HG03025 (cell line): ENCODE data around the gene MTRFR.
"Not testable (repeated sequence)": the region's sequence is repeated elsewhere in the genome, so short reads cannot be mapped to it uniquely, and the experiment has no call there.

Experiments used
- ATAC-seq: cut with Tn5 transposase; IDR thresholded peaks from one replicate; pipeline ENCODE4 v1.9.1; 2021; ENCODE audit warnings: mild to moderate bottlenecking, moderate library complexity; ENCODE audit not compliant: unreplicated experiment, low FRiP score

Gene MTRFR

GRCh38 chr12:123248996-123249741, 15.9 kb downstream of the MTRFR start:
- not testable (repeated sequence) for ATAC-seq

DNA sequence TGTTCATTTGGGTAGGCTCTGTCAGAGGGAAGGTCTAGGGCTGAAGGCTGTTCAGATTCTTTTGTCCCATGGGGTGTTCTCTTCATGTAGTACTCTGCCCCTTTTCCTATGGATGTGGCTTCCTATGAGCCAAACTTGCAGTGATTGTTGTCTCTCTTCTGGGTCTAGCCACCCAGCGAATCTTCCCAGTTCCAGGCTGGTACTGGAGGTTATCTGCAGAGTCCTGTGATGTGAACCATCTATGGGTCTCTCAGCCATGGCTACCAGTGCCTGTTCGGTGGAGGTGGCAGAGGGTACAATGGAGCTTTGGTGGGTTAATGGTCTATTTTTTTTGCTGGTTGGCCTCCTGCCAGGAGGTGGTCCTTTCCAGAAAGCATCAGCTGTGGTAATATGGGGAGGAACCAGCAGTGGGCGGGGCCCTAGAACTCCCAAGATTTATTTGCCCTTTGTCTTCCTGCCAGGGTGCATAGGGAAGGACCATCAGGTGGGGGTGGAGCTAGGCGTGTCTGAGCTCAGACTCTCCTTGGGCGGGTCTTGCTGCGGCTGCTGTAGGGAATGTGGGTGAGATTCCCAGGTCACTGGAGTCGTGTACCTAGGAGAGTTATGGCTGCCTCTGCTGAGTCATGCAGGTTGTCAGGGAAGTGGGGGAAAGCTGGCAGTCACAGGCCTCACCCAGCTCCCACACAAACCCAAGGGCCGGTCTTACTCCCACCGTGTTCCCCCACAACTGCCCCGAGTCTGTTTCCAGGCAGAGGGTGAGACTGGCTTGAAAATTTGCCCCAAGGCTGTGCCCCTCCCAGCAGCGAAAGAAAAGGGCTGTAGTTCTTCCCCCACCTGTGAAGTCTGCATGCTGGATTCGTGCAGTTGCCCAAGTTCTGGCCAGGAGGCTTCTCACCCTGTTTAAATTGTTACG, 17.5 kb downstream of the MTRFR start:
- no peak for ATAC-seq

DNA sequence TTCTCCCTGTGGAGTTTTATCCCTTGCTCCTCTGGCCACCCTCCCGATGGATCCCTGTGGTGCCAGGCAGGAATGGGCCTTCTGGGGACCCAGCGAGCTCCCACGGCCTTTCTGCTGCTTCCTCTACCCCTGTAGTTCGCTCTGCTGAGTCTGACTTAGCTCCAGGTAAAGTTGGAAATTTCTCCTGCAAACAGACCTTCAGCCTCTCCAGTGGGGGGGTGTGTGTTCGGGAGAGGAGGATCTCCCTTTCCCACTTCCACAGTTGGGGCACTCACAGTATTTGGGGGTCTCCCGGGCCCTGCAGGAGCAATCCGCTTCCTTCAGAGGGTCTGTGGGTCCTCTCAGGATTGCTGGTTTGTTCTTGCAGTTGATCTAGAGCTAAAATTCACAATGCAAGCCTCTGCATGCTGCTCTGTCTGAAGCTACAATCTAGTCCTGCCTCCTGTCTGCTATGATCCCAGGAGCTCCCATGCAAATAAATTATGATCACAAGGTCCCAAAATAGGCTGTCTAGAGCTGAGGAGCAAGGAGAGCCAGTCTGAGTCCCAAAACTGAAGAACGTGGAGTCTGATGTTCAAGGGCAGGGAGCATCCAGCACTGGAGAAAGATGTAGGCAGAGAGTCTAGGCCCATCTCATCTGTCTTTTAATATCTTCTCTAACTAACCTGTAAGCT, 18.3 kb downstream of the MTRFR start:
- ATAC-seq, result no peak

DNA sequence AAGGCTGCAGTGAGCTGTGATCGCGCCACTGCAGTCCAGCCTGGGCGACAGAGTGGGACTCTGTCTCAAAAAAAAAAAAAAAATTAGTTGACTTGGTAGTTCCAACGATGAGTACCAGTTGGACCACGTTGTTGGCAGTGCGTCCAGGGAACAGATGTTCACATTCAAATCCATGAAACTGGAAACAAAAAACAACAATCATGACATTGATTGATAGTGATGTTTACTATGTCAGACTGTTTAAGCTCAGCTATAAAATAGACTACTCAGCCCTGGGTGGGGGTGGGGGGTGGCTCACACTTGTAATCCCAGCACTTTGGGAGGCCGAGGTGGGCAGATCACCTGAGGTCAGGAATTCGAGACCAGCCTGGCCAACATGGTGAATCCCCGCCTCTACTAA, 19.1 kb downstream of the MTRFR start:
- ATAC-seq, result not testable (repeated sequence)

DNA sequence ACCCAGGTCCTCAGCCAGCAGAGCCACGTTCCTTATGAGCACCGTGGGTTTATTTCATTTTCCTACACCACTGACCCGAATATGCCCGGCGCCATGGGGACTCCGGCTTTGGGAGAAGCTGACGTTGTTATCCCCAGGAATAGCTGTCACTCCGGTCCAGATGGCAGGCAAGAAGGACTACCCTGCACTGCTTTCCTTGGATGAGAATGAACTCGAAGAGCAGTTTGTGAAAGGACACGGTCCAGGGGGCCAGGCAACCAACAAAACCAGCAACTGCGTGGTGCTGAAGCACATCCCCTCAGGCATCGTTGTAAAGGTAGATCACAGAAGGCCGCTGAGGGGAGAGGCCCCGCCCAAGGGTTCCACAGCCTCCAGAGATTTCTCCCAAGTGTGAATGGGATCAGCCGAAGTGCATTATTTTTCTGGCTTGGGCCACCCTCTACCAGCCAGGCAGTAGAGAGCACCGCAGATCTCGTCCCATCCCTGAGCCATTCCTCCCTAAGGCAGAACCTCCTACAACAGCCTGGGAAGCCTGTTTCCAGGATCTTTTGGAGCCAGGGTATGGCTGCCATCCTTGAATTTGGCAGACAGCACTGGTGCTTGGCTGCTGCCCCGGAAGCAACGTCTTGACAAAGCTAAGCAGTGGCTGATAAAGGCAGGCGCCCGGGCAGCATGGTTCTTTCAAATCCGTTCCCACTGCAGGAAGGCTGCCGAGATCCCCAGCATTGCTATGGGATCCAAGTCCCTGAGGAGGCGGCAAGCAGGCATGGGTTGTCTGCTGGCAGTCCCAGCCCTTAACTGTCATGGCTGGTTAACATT, 20.6 kb downstream of the MTRFR start:
- no peak for ATAC-seq

DNA sequence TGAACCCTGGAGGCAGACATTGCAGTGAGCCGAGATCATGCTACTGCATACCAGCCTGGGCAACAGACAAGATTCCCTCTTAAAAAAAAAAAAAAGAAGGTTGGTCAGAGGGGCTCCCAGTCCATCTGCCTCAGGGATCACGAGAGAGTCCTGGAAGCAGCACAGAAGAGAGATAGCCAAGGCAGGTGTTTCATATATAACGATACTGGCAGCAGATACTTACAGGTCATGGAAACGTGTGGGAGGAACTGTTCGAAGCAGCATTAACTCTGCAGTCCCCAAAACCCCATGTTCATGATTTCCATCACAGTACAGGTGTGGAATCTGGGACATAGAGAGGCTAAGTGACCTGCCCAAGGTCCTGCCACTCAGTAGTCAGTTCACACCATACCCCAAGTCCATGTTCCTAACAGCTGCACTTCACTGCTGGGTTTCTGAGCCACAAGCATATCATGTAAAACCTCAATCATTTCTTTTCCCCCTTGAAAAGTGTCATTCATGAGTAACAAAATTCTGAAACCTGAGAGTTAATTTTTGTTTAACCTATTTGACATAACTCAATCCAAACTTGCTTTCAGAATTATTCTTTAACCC, 21.7 kb downstream of the MTRFR start:
- no peak for ATAC-seq

GRCh38 chr12:123258593-123258992, 25.4 kb downstream of the MTRFR start:
- ATAC-seq, result no peak

DNA sequence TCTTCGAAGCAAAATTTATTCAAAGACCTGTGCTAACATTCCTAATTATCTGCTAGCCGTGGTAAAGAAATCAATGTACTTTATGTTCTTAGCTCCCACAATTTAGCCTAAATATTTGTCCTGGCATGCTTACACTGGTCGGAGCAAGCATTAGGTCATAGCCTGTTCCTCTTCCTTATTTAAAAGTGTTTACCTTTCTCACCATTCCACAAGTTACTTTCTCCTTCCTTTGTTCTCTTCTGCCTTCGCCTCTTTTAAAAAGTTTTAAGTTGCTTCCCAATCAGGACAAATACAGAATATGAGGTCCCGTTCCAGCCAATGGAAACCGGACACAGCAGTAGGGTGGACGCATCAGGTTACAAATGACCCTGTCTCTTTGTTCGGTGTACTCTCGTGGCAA, 26.8 kb downstream of the MTRFR start:
- ATAC-seq, result no peak

GRCh38 chr12:123261196-123261595, 28.0 kb downstream of the MTRFR start:
- no peak for ATAC-seq

DNA sequence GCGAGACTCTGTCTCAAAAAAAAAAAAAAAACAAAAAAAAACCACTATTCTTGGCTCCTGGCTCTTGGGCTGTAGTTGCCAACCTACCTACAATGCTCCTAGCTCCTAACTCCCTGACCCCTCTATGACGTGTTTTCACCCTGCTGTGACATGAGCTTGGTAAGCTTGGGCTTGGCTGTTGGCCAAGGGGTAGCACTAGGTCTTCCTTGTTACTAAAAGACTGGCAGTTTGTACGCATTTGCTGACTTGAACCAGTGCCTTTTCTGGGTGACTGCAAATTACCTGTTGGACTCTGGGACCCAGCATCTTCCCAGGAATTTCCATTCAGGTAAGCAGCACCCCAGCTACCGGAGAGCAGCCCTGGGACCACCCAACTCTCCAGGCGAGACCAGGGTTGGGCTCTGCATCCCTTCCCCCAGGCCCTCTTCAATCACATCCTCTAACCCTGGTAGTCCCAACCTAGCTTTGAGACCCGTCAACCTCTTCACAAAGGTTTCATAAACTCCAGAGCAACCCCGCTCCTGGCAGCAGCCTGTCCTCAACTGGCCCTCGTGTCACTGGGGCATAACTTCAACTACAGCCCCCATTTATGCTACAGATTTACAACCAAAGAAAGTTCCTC, 30.1 kb downstream of the MTRFR start:
- ATAC-seq, result no peak

- ATAC-seq, result no peak
Measured at GRCh38 chr12:123264642-123265041, 31.4 kb downstream of the MTRFR start.

- ATAC-seq, result no peak
Measured at GRCh38 chr12:123265851-123266678, 32.8 kb downstream of the MTRFR start.

DNA sequence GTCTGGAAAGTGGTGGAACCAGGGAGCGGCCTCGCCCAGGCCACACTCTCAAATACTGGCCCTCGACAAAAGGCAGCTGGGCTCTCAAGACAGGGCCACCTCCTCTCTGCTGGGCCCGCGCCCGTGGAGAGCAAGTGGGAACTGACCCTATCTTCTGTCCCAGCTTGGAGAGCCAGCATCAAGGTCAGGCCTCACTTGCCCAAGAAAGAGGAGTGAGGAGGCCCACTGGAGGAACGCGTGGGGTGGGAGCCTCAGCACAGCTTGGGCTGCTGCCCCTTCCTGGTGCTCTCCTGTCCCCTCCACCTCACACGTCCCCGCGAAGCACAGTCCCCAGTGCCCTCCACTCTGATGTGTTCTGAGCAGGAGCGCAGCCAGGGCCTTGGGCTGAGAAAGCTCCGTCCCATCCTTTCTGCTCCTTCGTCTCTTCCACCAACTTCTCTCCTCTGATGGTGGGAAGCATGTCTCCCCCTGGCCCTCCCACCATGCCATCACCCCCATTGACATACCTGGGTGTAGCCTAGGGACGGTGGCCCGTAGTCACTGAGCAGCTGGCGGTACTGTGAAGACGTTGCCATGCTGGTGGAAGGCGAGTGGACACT, 33.5 kb downstream of the MTRFR start:
- no peak for ATAC-seq

DNA sequence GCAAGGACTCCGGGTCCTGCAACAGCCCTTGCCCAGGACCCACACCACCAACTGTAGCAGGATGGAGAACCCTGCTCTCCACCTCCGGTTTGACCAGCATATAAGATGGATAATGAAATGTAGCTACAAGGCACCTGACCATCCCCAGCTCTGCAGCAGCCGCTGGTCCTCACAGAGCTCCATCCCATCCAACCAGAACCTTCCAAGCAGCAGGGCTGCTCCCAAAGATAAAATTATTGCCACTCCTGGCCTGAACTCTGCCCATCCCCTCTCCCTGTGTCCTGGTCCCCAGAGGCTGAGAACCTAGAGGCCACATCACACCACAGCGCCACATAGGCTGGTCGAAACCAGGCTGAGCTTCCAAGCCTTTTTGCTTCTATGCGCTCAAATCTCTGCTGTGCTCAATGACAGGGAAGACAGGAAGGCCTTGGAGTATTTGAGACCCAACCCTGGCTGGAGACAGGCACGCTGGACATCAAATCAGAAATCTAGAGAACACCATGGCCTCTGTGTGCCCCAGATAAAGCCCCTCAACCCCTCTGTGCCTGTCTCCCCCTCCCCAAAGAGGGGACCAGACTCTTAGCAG, 34.2 kb downstream of the MTRFR start:
- ATAC-seq, result no peak

DNA sequence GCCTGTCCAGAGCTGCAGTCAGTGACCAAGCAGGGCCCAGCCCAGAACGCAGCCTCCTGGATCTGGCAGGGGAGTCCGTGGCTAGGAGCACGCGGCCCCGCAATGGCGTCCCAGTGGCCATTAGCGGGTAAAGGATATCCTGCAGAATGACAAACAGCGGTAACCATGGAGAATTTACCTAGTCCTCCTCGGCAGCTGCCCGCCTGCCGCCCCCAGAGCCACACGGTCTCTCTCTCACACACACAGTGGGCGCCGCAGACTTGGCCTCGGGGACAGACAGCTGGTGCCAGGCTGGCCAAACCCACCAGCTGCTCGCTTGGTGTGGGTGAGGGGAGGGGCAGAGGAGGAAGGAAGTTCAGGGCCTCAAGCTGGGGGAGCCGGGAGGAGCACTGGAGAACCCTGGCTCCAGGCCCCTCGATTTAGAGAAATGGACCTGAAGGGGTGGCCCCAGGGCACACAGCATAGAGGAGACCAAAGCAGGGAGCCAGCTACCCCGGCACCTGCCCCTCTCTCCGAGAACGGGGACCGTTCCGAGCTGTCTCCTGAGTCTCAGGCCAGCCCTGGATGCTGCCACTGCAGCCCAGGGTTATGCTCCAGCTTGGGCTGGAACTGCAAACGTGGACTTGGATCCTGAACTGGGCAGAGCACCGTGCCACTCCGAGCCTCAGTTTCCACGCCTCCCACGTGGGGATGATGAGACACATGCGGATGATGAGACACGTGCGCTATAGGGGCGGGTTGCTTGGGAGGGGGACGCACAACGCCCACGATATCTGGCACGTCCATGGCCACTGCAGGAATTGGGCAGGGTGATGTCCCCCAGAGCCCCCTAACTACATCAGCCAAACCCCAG, 35.0 kb downstream of the MTRFR start:
- no peak for ATAC-seq

DNA sequence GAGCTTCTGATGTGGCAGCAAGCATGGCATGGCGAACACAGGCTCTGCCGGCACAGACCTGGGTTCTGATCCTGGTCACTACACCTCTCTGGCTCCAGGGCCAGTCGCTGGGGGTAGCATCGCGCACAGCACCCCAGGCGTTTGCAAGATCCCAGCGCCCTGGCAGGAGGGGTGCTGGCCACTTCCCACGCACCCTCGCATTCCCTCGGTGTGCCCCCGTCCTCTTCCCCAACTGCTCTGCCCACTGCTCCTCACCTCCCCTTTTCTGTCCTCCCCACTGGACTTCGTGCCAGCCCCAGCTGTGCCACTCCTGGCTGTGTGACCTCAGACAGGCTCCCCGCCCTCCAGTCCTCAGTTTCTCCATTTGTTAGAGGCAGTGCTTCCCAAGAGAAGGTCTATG, 35.6 kb downstream of the MTRFR start:
- ATAC-seq, result no peak

GRCh38 chr12:123269395-123269892, 36.2 kb downstream of the MTRFR start:
- no peak for ATAC-seq
